Pulmonary artery endothelial cell (primary cell): ENCODE results near the gene SH3D21. TPM values are rescaled to one million over a fixed set of nuclear protein-coding genes. Genes with fewer than 3 reads are reported as not detected.

Experiments used
- DNase-seq: peaks from one replicate; pipeline ENCODE4 v3.0.0-alpha.2; 2011; ENCODE audit warnings: low read depth, low spot score
- total RNA-seq: library from RNA; depleted of rRNA; stranded (reverse); fragments of >200 nt; gene quantifications from 2 replicates; pipeline ENCODE4 v1.2.3, GENCODE V29; 2014

Gene SH3D21
- total RNA-seq, 1 donor from 2014 or later = 1.1 TPM

- DNase-seq = no peak
Observed at GRCh38 chr1:36303244-36303643, 2.9 kb upstream of the SH3D21 start.

GRCh38 chr1:36303650-36304360 lies 2.4 kb upstream of the SH3D21 start:
- DNase-seq = no peak

- no peak for DNase-seq
Observed at GRCh38 chr1:36304521-36304920, 1.6 kb upstream of the SH3D21 start.

DNA sequence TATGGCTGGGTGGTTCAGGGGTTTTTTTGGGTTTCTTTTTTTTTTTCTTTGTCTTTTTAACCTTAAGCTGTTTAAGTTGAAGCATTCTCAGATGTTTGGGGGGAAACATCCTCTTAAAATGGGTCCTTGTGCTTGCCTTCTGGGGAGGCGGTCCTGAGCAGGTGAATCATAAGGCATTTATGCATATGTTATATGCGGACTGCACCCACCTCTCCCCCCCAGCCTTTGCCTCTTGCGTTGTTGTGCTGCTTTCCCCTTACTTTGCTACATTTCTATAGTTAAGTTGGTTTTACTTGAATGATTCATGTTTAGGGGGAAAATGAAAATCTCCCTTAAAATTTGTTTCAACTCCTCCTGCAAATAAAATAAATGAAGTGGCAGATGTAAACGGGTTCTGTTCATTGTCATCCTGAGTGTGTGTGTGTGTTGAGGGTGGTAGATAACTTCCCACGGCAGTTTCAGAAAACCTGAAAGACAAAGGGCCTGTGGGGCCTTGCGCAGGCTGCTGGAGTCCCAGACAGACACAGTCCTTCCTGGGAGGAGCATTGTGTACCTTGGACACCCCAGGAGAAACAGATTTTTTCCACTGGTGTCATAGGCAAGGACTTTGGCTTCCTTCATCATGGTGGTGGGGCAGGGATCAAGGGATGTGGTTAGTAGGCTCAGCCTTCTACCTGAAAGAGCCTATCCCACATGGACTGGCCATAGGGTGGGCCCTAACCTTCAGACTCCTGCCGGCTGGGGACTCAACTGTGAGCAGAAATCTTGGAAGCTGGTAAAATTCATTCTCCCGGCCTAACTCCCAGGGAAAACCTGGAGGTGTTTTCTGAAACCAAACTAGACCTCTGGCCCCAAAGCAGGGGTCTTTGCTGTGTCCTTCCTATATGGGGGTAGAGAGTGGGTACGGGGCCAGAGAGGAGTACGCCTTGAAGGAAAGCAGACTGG lies 926 bp upstream of the SH3D21 start:
- DNase-seq = no peak

GRCh38 chr1:36305915-36306209 lies 306 bp upstream of the SH3D21 start:
- no peak for DNase-seq

DNA sequence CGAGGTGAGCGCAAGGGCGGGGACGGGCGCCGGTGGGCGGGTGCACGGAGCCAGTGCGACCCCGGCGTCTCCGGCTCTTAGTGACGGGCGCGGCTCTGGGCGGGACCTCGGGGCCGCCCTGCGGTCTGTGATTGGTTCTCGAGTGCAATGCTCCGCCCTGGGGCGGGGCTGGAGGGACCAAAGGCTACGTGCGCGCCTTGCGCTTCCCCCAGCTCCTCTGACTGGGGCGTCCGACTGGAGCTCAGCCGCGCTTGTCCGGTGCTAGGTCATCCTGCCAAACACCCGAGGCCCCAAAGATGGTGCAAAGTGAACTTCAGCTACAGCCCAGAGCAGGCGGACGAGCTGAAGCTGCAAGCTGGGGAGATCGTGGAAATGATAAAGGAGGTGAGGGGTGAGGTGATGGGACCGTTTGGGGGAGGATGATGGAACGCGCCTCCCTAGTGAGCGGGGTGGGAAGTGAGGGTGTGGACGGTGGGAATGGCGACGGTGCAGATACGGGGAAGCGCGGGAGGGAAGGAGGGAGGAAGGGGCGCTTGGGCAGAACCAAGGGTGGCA lies 811 bp downstream of the SH3D21 start:
- peak; percentile 66 for DNase-seq

DNA sequence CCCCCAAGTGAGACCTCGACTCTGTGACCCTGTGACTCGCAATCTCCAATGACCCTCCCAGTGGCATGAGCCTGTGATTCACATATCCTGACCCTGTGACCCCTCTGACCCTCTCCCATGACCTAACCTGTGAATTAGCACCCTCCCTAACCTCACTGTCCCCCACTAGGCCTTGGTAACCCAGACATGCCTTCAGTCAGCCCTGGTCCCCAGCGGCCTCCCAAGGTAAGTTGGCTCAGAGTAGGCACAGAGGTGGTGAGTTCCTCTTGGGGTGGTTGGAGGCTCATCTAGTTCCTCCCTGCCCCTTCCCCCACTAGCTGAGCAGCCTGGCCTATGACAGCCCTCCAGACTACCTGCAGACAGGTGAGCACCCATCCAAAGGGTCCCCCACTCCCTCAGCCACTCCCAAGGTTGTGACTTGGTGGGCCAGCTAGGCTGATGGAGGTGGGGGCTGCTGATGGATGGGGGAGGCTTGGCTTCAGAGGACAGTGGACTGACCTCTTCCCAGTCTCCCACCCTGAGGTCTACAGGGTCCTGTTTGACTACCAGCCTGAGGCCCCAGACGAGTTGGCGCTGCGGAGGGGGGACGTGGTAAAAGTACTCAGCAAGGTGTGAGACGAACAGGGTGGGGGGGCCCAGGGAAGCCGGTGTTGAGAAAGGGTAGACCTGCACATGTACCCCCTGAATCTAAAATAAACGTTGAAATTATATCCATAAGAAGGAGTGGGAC lies 1.6 kb downstream of the SH3D21 start:
- DNase-seq = no peak

GRCh38 chr1:36309397-36309796 lies 3.2 kb downstream of the SH3D21 start:
- DNase-seq = no peak

DNA sequence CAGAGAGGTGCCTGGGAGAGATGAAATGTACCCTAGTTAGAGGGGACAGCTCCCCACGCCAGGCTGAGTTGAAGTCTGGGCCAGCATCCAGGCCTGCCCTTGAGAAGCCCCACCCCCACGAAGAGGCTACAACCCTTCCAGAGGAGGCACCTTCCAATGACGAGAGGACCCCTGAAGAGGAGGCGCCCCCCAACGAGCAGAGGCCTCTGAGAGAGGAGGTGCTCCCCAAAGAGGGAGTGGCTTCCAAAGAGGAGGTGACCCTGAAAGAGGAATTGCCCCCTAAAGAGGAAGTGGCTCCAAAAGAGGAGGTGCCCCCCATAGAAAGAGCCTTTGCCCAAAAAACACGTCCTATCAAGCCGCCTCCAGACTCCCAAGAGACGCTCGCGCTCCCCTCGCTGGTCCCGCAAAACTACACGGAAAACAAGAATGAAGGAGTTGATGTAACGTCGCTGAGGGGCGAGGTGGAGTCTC lies 14.2 kb downstream of the SH3D21 start:
- DNase-seq = no peak

- DNase-seq = no peak
Observed at GRCh38 chr1:36320767-36321118, 14.6 kb downstream of the SH3D21 start.

GRCh38 chr1:36321119-36321951 lies 15.2 kb downstream of the SH3D21 start:
- no peak for DNase-seq

DNA sequence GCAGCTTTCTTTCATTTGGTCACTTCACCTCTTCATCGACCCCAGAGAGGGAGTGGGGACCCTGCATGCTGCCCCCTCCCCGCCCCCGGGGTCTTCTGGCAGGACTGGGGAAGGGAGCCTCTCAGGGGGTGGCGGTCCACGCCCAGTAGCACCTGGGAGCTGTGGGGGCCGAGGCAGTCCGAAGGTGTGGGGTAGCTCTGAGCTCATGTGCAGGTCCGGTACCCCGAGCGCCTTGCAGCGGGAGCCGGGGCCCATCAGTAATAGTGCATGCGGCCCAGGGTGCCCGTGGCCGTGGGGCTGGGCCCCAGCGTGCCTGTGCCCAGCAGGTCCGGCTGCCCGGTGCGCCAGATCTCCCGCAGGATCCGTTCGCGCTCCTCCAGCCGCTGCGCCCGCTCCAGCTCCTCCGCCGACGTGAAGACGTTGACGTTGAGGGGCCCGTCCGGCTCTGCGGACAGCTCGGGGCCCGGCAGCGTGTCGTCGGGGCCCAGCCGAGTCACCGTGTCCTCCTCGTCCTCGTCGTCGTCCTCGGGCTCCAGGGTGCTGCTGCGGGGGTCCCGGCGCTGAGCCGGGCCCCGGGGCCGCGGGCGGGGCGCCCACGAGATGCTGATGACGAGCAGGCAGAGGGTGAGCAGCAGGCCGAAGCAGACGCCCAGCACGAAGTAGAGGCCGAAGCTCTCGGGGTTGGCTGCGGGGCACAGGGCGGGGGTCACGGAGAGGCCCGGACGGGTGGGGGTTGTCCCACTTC lies 16.0 kb downstream of the SH3D21 start:
- DNase-seq = no peak

DNA sequence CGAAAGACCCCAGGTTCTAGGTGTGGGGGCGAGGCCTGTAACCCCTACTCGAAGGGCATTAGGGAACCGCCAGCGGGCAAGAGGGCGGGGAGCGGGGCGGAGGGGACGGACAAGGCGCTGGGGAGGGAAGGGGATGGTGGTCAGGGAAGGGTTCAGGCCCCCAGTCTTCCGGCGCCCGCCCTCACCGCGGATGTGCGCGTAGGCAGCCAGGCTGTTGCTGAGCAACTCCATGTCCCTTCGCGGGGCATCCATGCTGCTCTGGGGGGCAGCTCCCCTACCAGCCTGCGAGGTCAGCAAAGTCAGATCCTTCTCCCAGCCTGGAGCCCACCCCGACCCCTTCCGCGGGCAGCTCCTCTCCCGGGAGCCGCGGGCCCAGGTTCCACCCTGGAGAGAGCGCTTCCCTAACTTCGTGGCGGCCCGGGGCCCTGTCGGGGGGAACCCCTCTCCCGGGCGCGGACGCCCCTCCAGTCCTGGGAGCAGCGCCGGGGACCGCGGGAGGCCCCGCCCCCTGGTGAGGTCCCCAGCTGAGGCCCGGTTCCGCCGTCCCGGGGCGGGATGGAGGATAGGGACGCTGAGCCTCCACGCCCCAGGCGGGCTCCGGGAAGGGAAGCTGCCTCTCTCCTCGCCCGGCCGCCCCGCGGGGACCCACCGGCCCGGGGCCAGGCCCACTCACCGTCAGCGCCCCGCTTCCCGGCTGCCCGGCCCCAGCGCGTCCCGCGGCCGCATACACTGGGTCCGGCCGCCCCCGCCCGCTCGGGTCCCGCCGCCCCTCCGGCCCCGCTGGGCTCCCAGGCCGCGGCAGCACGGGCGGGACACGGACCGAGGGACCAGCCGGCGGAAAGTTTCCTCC lies 16.8 kb downstream of the SH3D21 start:
- no peak for DNase-seq

GRCh38 chr1:36323636-36324352 lies 17.6 kb downstream of the SH3D21 start, which contains the start of gene EVA1B:
Gene EVA1B (minus strand): TSS chr1:36323645. CDS start chr1:36323037, 608 bp downstream.
- peak; percentile 41 for DNase-seq

- no peak for DNase-seq
Observed at GRCh38 chr1:36324353-36324703, 18.2 kb downstream of the SH3D21 start.

- DNase-seq = no peak
Observed at GRCh38 chr1:36326499-36326898, 20.3 kb downstream of the SH3D21 start.

DNA sequence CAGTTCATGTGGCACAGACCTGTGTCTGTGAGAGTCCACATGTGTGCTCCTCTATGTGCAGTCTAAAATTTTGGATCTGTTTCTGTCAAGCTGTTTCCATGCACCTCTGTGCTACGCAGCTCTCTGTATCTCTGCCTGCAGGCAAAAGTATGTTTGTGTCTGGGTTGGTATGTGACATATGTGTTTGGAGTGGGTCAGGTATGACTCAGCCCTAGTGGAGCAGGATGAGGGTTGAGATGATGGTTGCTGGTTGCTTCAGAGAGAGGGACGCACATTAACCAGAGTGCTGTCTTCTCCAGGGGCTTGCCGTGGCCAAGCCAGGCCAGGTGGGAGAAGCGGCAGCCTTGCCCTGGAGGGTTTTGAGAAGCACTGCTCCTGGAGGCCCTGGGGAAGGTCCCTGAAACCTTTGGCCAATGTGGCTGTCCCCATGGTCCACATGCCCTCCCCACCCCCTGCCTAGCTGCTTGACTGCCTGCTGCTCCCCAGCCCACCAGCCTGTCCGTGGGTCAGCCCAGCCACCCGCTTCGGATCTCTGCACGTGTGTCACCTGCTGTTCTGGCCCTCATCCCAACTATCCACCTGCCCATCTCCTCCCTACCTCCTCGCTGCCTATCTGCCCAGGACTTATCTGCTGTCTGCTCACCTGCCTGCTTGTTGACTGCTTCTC lies 21.4 kb downstream of the SH3D21 start:
- DNase-seq = no peak

GRCh38 chr1:36328088-36328480 lies 21.9 kb downstream of the SH3D21 start:
- no peak for DNase-seq
